Measurements from ENCODE around the gene NEMF. TPM values are rescaled to one million over a fixed set of nuclear protein-coding genes. Genes with fewer than 3 reads are reported as not detected.

NEMF gene
- total and polyA plus RNA-seq, 2 experiments from 2014 or later, result 43.9 to 71.9 TPM

DNA sequence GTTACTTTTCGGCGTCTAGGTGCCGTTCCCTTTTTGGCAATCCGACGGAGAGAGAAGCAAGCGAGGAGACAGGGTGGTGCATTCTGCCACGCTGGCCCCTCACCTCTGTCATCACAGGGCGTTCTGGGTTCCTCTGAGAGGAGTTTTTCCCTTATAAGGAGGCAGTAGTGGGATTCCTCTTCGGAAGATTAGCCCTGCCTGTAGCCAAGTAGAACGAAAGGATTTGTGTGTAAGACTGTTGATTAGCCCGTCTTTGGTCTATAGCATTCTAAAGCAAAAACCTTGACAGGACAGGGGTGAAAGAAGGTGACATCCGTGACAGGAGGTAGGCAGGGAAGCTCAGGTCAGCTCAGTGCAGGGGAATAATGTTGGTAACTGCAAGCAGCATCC lies 9.1 kb upstream of the NEMF start:
- DNase-seq (ENCODE audit: low read depth in 1 of 2, low spot score in 1 of 2), result peak; percentile 91 to 94
- peaks cover 24% of the 10 kb centered on the region for H3K4me1 ChIP-seq (ENCODE audit: low read depth)
- H3K27me3 ChIP-seq, result no peaks in the 10 kb centered on the region
- H3K4me3 ChIP-seq, result peak overlapping the region; percentile 58
- TF ChIP-seq, protein P1, sequence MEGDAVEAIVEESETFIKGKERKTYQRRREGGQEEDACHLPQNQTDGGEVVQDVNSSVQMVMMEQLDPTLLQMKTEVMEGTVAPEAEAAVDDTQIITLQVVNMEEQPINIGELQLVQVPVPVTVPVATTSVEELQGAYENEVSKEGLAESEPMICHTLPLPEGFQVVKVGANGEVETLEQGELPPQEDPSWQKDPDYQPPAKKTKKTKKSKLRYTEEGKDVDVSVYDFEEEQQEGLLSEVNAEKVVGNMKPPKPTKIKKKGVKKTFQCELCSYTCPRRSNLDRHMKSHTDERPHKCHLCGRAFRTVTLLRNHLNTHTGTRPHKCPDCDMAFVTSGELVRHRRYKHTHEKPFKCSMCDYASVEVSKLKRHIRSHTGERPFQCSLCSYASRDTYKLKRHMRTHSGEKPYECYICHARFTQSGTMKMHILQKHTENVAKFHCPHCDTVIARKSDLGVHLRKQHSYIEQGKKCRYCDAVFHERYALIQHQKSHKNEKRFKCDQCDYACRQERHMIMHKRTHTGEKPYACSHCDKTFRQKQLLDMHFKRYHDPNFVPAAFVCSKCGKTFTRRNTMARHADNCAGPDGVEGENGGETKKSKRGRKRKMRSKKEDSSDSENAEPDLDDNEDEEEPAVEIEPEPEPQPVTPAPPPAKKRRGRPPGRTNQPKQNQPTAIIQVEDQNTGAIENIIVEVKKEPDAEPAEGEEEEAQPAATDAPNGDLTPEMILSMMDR (IDR thresholded peaks at IDR 0.05; ENCODE audit: low read depth, low read length), result no peak
- peak overlapping the region; percentile 100 for H3K27ac ChIP-seq
- no peaks in the 10 kb centered on the region for H3K36me3 ChIP-seq
- no peaks in the 10 kb centered on the region for H3K9me3 ChIP-seq (ENCODE audit: low read depth)

DNA sequence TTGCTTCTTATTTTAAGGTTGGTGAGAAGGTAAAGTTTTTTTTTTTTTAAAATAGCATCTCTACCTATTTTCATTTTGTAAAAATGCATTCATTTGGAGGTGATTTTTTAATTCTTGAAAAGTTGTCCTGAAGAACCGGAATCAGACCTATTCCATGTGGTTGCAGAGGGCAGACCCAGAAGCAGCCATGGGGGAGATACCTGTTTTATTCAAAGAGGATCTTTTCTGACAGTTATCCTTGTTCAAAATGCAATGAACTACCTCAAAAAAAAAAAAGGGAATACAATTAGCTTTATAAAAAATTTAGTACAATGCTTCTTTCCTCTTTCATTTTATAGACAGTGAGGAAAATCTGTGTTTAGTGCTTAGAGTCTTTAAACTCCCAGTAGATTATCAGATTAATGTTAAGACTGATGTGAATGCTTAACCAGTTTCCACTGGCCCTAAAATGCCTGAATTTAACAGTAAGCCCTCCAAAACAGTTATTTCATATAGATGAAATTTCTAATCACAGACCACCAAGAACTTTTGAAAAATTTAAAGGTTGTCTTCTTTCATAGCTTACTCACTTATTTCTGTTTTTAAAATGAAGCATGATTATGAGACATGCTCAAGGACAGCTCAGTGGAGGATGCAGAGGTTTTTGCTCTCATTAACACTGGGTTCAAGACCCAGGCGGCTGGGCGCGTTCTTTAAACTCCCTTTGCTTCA lies 8.6 kb upstream of the NEMF start:
- H3K27me3 ChIP-seq, result no peaks in the 10 kb centered on the region
- H3K4me1 ChIP-seq (ENCODE audit: low read depth), result peaks cover 24% of the 10 kb centered on the region
- no peaks in the 10 kb centered on the region for H3K36me3 ChIP-seq
- H3K4me3 ChIP-seq, result peak overlapping the region; percentile 58
- H3K9me3 ChIP-seq (ENCODE audit: low read depth), result no peaks in the 10 kb centered on the region
- DNase-seq (ENCODE audit: low read depth in 1 of 2, low spot score in 1 of 2), result no peak
- peak overlapping the region; percentile 100 for H3K27ac ChIP-seq
- TF ChIP-seq, protein P1 (IDR thresholded peaks at IDR 0.05; ENCODE audit: low read depth, low read length), result no peak

DNA sequence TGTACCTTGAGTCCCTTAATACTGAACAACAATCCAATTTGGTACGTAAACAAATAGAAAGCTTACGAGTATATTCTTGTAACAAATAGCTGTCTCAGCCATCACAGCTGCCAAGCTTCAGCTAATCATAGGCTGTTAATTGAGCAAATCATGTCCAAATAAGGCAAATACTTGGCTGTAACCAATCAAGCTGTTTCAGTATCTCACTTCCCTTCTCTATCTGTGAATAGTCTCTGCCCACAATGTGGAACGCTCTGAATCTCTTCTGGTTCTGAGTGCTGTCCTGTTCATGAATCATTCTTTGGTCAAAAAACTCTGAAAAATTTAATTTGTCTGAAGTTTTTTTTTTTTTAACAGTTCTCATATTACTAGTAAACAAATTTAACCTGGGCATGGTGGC lies 5.8 kb upstream of the NEMF start:
- DNase-seq (ENCODE audit: low read depth in 1 of 2, low spot score in 1 of 2), result no peak
- TF ChIP-seq, protein P1 (IDR thresholded peaks at IDR 0.05; ENCODE audit: low read depth, low read length), result no peak
- H3K27me3 ChIP-seq, result no peaks in the 10 kb centered on the region
- H3K9me3 ChIP-seq (ENCODE audit: low read depth), result no peaks in the 10 kb centered on the region
- H3K36me3 ChIP-seq, result no peaks in the 10 kb centered on the region
- H3K4me1 ChIP-seq (ENCODE audit: low read depth), result peaks cover 18% of the 10 kb centered on the region
- H3K4me3 ChIP-seq, result no peak overlapping the region
- peak overlapping the region; percentile 87 for H3K27ac ChIP-seq

DNA sequence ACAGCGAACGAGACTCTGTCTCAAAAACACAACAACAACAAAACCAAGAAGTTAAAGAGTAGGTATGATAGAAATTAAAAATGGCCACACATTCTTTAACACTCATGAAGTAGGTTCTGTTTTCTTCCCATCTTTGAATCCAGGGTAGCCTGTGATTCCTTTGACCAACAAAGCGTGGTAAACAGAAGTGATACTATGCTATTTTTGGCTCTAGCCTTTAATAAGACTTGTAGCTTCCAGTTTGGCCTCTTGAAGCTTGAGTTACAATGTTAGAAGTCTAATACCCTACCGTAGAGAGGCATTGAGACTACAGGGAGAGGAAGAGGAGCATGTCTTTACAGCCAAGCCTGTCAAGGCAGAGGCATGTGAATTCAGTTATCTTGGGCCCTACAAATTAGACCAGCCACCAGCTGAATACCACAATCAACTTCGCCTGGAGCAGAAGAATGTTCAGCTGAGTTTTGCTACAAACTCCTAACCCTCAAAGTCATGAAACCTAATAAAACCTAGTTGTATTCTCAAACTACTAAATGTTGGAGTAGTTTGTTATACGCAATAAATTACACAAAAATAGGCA lies 4.9 kb upstream of the NEMF start:
- no peaks in the 10 kb centered on the region for H3K36me3 ChIP-seq
- H3K27ac ChIP-seq, result peak overlapping the region; percentile 87
- peak in 1 of 2 donors; percentile 22 for DNase-seq (ENCODE audit: low read depth in 1 of 2, low spot score in 1 of 2)
- H3K4me1 ChIP-seq (ENCODE audit: low read depth), result peaks cover 18% of the 10 kb centered on the region
- no peaks in the 10 kb centered on the region for H3K27me3 ChIP-seq
- TF ChIP-seq, protein P1 (IDR thresholded peaks at IDR 0.05; ENCODE audit: low read depth, low read length), result no peak
- no peaks in the 10 kb centered on the region for H3K9me3 ChIP-seq (ENCODE audit: low read depth)
- H3K4me3 ChIP-seq, result no peak overlapping the region

DNA sequence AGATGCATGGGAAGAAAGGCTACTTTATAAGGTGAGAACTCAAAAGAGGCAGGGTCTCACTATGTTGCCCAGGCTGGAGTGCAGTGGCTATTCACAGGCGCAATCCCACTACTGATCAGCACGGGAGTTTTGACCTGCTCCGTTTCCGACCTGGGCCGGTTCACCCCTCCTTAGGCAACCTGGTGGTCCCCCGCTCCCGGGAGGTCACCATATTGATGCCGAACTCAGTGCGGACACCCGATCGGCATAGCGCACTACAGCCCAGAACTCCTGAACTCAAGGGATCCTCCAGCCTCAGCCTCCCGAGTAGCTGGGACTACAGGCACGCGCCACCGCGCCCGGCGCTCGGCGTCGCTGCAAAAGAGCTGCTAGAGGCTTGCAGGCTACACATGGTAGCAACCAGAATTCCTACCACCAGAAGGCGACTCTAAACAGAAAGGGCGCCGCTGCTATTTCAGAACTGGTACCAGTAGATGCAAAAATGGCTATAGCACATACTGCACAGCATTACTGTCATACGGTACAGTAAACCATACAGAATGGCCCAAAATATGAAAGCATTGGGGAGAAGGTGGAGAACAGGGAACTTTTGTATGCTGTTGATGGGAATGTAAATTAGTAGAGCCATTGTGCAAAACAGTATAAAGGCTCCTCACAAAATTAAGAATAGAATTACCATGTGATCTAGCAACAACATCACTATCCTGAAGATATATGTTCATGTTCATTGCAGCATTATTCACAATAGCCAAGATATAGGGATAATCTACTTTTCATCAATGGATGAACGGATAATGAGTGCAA lies 1.2 kb upstream of the NEMF start:
- no peaks in the 10 kb centered on the region for H3K9me3 ChIP-seq (ENCODE audit: low read depth)
- TF ChIP-seq, protein P1 (IDR thresholded peaks at IDR 0.05; ENCODE audit: low read depth, low read length), result peak; percentile 80
- H3K4me3 ChIP-seq, result peak overlapping the region; percentile 58
- H3K4me1 ChIP-seq (ENCODE audit: low read depth), result peaks cover 19% of the 10 kb centered on the region
- H3K36me3 ChIP-seq, result peaks cover 20% of the 10 kb centered on the region
- H3K27ac ChIP-seq, result no peak overlapping the region
- DNase-seq (ENCODE audit: low read depth in 1 of 2, low spot score in 1 of 2), result peak; percentile 88 to 91
- H3K27me3 ChIP-seq, result no peaks in the 10 kb centered on the region

All from cardiac muscle cell (in vitro differentiated cells and primary cell).